B cell (primary cell): Measurements from ENCODE around the gene CCND3. TPM values are rescaled to one million over a fixed set of nuclear protein-coding genes. Genes with fewer than 3 reads are reported as not detected.
A peak's percentile ranks its signal among the peaks of the same experiment; 100 is the strongest.

ENCODE experiments used
- ATAC-seq: fragments of 200-7000 bp; cut with Tn5 transposase; one replicate; pipeline ENCODE4 v1.10.0; 2021; ENCODE audit warnings: low read depth, mild to moderate bottlenecking, moderate number of reproducible peaks, moderate library complexity
- CTCF ChIA-PET: fragments of 350-600 bp; sonication (Branson Sonifier 250); formaldehyde crosslinking; loops from one replicate; lab custom pipeline; 2021; ENCODE audit warnings: antibody characterized with exemption, inconsistent platforms; lab: Charles Lee
- POLR2A ChIA-PET: fragments of 350-600 bp; sonication (Branson Sonifier 250); formaldehyde crosslinking; loops from one replicate; lab custom pipeline; 2021; ENCODE audit warnings: antibody characterized with exemption; lab: Charles Lee
- DNase-seq: peaks from one replicate; pipeline ENCODE4 v3.0.0; 2013
- H2AFZ ChIP-seq: 2 replicates; pipeline ENCODE4 v1.6.1; 2012; ENCODE audit warnings: mild to moderate bottlenecking, low read depth, low read length; ENCODE audit not compliant: insufficient read depth, poor library complexity, severe bottlenecking
- H3K27ac ChIP-seq, 2 donors: 1 replicate in 1 of 2; 2 replicates in 1 of 2; pipeline ENCODE4 v1.5.1; 2012 to 2013; ENCODE audit warnings: low read length in 2 of 2, mild to moderate bottlenecking in 2 of 2, moderate library complexity in 1 of 2
- H3K27me3 ChIP-seq, 4 experiments: fragments of 200-600 bp in 1 of 4; sonication (generic) in 1 of 4; replicated peaks in 1 of 4; 1 replicate in 2 of 4; 2 replicates in 2 of 4; pipeline versions ENCODE4 v1.6.1 to v1.7.0; 2013 to 2016; ENCODE audit warnings: low read length in 3 of 4, mild to moderate bottlenecking in 2 of 4, mixed read lengths in 1 of 4, moderate library complexity in 1 of 4; ENCODE audit not compliant: insufficient read depth in 4 of 4, control insufficient read depth in 3 of 4; ENCODE audit errors: control extremely low read depth in 1 of 4
- H3K36me3 ChIP-seq, 2 experiments: replicated peaks in 1 of 2; 1 replicate in 1 of 2; 2 replicates in 1 of 2; pipeline versions ENCODE4 v1.6.1 to v1.7.1; 2013; ENCODE audit warnings: low read length in 1 of 2; ENCODE audit not compliant: insufficient read depth in 2 of 2, control insufficient read depth in 1 of 2; ENCODE audit errors: control extremely low read depth in 1 of 2, extremely low read depth in 1 of 2
- H3K4me1 ChIP-seq, 2 donors: fragments of 200-600 bp in 1 of 2; sonication (generic) in 1 of 2; 1 replicate in 1 of 2; 2 replicates in 1 of 2; pipeline versions ENCODE4 v1.5.1 to v1.6.1; 2013 to 2017; ENCODE audit warnings: low read length in 2 of 2; ENCODE audit not compliant: control insufficient read depth in 2 of 2, insufficient read depth in 2 of 2
- H3K4me2 ChIP-seq: replicated peaks from 2 replicates; pipeline ENCODE3; 2012; ENCODE audit warnings: mild to moderate bottlenecking, low read depth, low read length; ENCODE audit not compliant: poor library complexity, severe bottlenecking
- H3K4me3 ChIP-seq, 5 experiments: fragments of 200-600 bp in 1 of 5; sonication (generic) in 1 of 5; 1 replicate in 3 of 5; 2 replicates in 2 of 5; pipeline versions ENCODE4 v1.5.1 to v1.7.0; 2011 to 2016; ENCODE audit warnings: low read length in 4 of 5, mild to moderate bottlenecking in 4 of 5, low read depth in 2 of 5, control low read depth in 1 of 5, moderate library complexity in 1 of 5; ENCODE audit not compliant: insufficient read depth in 1 of 5; ENCODE audit errors: control extremely low read depth in 1 of 5, extremely low read depth in 1 of 5
- H3K79me2 ChIP-seq: fragments of 200-600 bp; sonication (generic); one replicate; pipeline ENCODE4 v1.6.0; 2016; ENCODE audit warnings: low read length; ENCODE audit not compliant: control insufficient read depth, insufficient read depth
- H3K9ac ChIP-seq: fragments of 200-600 bp; sonication (generic); 2 replicates; pipeline ENCODE4 v1.6.1; 2017; ENCODE audit warnings: mild to moderate bottlenecking, low read length, moderate library complexity
- H3K9me3 ChIP-seq, 3 donors: one replicate each; pipeline versions ENCODE4 v1.6.1 to v1.7.1; 2013; ENCODE audit warnings: low read length in 2 of 3; ENCODE audit not compliant: control insufficient read depth in 2 of 3, insufficient read depth in 1 of 3; ENCODE audit errors: control extremely low read depth in 1 of 3
- H4K20me1 ChIP-seq: 2 replicates; pipeline ENCODE4 v1.6.0; 2012; ENCODE audit warnings: mild to moderate bottlenecking, low read length; ENCODE audit not compliant: insufficient read depth, control insufficient read depth, poor library complexity, severe bottlenecking
- H3K27ac Mint-ChIP-seq: one replicate; pipeline ENCODE4 v1.8.0; 2021; ENCODE audit warnings: mixed read lengths
- H3K27me3 Mint-ChIP-seq: one replicate; pipeline ENCODE4 v1.8.0; 2021; ENCODE audit warnings: mixed read lengths
- H3K4me1 Mint-ChIP-seq: one replicate; pipeline ENCODE4 v1.8.0; 2021; ENCODE audit warnings: mixed read lengths
- H3K4me3 Mint-ChIP-seq: one replicate; pipeline ENCODE4 v1.8.0; 2021; ENCODE audit warnings: mixed read lengths
- H3K9me3 Mint-ChIP-seq: one replicate; pipeline ENCODE4 v1.8.0; 2022; ENCODE audit warnings: mixed read lengths; ENCODE audit not compliant: insufficient read depth
- CTCF ChIP-seq: fragments of 200-600 bp; IDR thresholded peaks from one replicate; pipeline ENCODE4 v1.8.0; 2022; ENCODE audit warnings: antibody characterized with exemption, mild to moderate bottlenecking
- EZH2 ChIP-seq: IDR thresholded peaks from 2 replicates; pipeline ENCODE4 v1.6.1; 2012; ENCODE audit warnings: borderline replicate concordance, low read depth, mild to moderate bottlenecking, moderate library complexity, low read length; ENCODE audit not compliant: insufficient read depth, poor library complexity, severe bottlenecking
- WGBS: methylation state at CpG from one replicate; pipeline ENCODE4 v1.1.5; 2013; ENCODE audit warnings: missing lambda C conversion rate; ENCODE audit not compliant: insufficient coverage; 5-methylcytosine and 5-hydroxymethylcytosine counted together
- intact Hi-C: fragments of 100-400 bp; cut with micrococcal nuclease; formaldehyde crosslinking; loops from one replicate; pipeline ENCODE4 v1.10.0; 2022
- polyA plus RNA-seq: library from polyadenylated mRNA; depleted of rRNA; stranded (reverse); fragments of >200 nt; gene quantifications from 2 replicates; pipeline ENCODE4 v1.2.3, GENCODE V29; 2012
- total RNA-seq, 2 donors: library from RNA; stranded (reverse); fragments of 120-200 nt in 1 of 2; gene quantifications; 1 replicate in 1 of 2; 2 replicates in 1 of 2; pipeline versions ENCODE4 v1.2.3 to v1.2.4, GENCODE V29; 2013 to 2022

CCND3 gene
- total and polyA plus RNA-seq, 2 donors (not counting 1 experiment from before 2014, with no cell fraction given), result 136 to 298 TPM

- Histone ChIP-seq H3K4me3 (peak overlapping the region in 2 of 5 experiments; percentile 85 to 96), H3K9ac (peak overlapping the region; percentile 79), H3K4me2 (peak overlapping the region; percentile 87), H3K36me3 (no peaks in the 10 kb centered on the region), H3K27me3 (no peaks in the 10 kb centered on the region), H3K4me1 (peaks cover 15 to 17% of the 10 kb centered on the region in 2 donors), H3K27ac (peak overlapping the region; percentile 71 to 92), H4K20me1 (no peaks in the 10 kb centered on the region), H3K79me2 (peaks cover 10% of the 10 kb centered on the region), H3K9me3 (no peaks in the 10 kb centered on the region), H2AFZ (peak overlapping the region; percentile 82)
- no peak for DNase-seq
- intact Hi-C loops, result loop anchor here (5.0 to 10.0 kb wide), 3 partner anchors 191 to 821 kb away; partner anchors contain the start of genes MRPS10, NFYA and OARD1
- H3K9me3 Mint-ChIP-seq, result no peaks in the 10 kb centered on the region
- peaks cover 10% of the 10 kb centered on the region for H3K4me1 Mint-ChIP-seq
- CTCF ChIA-PET, result interaction anchor here (0.6 to 2.3 kb wide), 5 partner anchors 25 to 657 kb away, joined by 3 to 20 read pairs (median 15); partner anchors contain the start of genes BYSL, MED20 and TOMM6
- H3K27me3 Mint-ChIP-seq, result no peaks in the 10 kb centered on the region
- POLR2A ChIA-PET, result interaction anchor here (0.7 to 2.5 kb wide), 6 partner anchors 25 to 162 kb away, joined by 3 to 11 read pairs (median 6); partner anchors contain the start of genes BYSL, FRS3, MED20 and TAF8
- no peak for TF ChIP-seq EZH2
- no peak for TF ChIP-seq CTCF
- H3K27ac Mint-ChIP-seq, result peak overlapping the region; percentile 89
- ATAC-seq, result no peak
- H3K4me3 Mint-ChIP-seq, result no peak overlapping the region
- WGBS, result no CpG with 5 or more reads among the region's 3 CpGs
Observed at GRCh38 chr6:41896281-41896680, 45.3 kb downstream of the CCND3 start.
